HL-60 (cell line): ENCODE data around the gene SERPINE2.
A peak's percentile ranks its signal among the peaks of the same experiment; 100 is the strongest.

Source experiments
- DNase-seq, 2 experiments: peaks; one replicate each; pipeline ENCODE4 v3.0.0-alpha.2; 2010 to 2020; ENCODE audit warnings: low read depth in 1 of 2, low spot score in 1 of 2
- H3K27ac ChIP-seq: fragments of 250-450 bp; sonication (Bioruptor Pico); replicated peaks from 2 replicates; pipeline ENCODE4 v1.5.1; 2020; ENCODE audit warnings: mild to moderate bottlenecking, moderate library complexity
- H3K27me3 ChIP-seq: fragments of 250-450 bp; sonication (Bioruptor Pico); 2 replicates; pipeline ENCODE4 v1.5.1; 2021; ENCODE audit warnings: mild to moderate bottlenecking, moderate library complexity; ENCODE audit not compliant: insufficient read depth, poor library complexity, severe bottlenecking
- H3K4me3 ChIP-seq: replicated peaks from 2 replicates; pipeline ENCODE4 v1.5.1; 2011; ENCODE audit warnings: mild to moderate bottlenecking, control low read depth, low read length; ENCODE audit not compliant: insufficient read depth
- CTCF ChIP-seq: IDR thresholded peaks from one replicate; pipeline ENCODE4 v1.5.1; 2011; ENCODE audit warnings: low read length, control low read depth, inconsistent platforms; ENCODE audit not compliant: insufficient read depth
- GABPA ChIP-seq: IDR thresholded peaks from 2 replicates; pipeline ENCODE4 v1.6.1; 2012; ENCODE audit warnings: low read depth
- POLR2AphosphoS5 ChIP-seq: IDR thresholded peaks from 2 replicates; pipeline ENCODE4 v1.6.1; 2012; ENCODE audit warnings: low read depth
- REST ChIP-seq: IDR thresholded peaks from 2 replicates; pipeline ENCODE4 v1.6.1; 2012; ENCODE audit warnings: low read depth; ENCODE audit not compliant: insufficient replicate concordance
- SPI1 ChIP-seq: IDR thresholded peaks from 2 replicates; pipeline ENCODE4 v1.6.1; 2012; ENCODE audit warnings: low read depth, mild to moderate bottlenecking, borderline replicate concordance

SERPINE2 gene

GRCh38 chr2:224040753-224041152 is 1.7 kb upstream of the SERPINE2 start:
- Histone ChIP-seq H3K4me3 (no peak overlapping the region), H3K27me3 (peaks cover 37% of the 10 kb centered on the region), H3K27ac (no peak overlapping the region)
- TF ChIP-seq SPI1 (no peak), CTCF (no peak), REST (no peak), GABPA (no peak), POLR2AphosphoS5 (no peak)
- no peak for DNase-seq

GRCh38 chr2:224039770-224040440 is 819 bp upstream of the SERPINE2 start:
- no peak for TF ChIP-seq GABPA
- no peak for TF ChIP-seq REST
- no peak for TF ChIP-seq CTCF
- no peak for TF ChIP-seq SPI1
- no peak for TF ChIP-seq POLR2AphosphoS5
- no peak for DNase-seq
- H3K27ac ChIP-seq = no peak overlapping the region
- H3K4me3 ChIP-seq = peak overlapping the region; percentile 45
- H3K27me3 ChIP-seq = peaks cover 37% of the 10 kb centered on the region

GRCh38 chr2:224038830-224039079 is 331 bp downstream of the SERPINE2 start:
- no peak for TF ChIP-seq CTCF
- no peak for TF ChIP-seq SPI1
- no peak for TF ChIP-seq REST
- no peak for TF ChIP-seq POLR2AphosphoS5
- no peak for TF ChIP-seq GABPA
- Histone ChIP-seq H3K27ac (no peak overlapping the region), H3K27me3 (peaks cover 34% of the 10 kb centered on the region), H3K4me3 (peak overlapping the region; percentile 45)
- no peak for DNase-seq
